Lung (tissue), 12 donors: ENCODE data around the gene MINDY4. TPM values are rescaled to one million over a fixed set of nuclear protein-coding genes. Genes with fewer than 3 reads are reported as not detected.

ENCODE experiments used
- ATAC-seq: fragments of 200-7000 bp; cut with Tn5 transposase; one replicate; pipeline ENCODE4 v1.9.1; 2020; ENCODE audit warnings: moderate number of reproducible peaks; ENCODE audit not compliant: insufficient read depth, low FRiP score
- DNase-seq, 3 donors: peaks; one replicate each; pipeline ENCODE4 v3.0.0-alpha.2; 2013 to 2017
- H3K27ac ChIP-seq, 2 donors: one replicate each; pipeline ENCODE4 v1.5.1; 2013; ENCODE audit warnings: mild to moderate bottlenecking in 2 of 2, moderate library complexity in 2 of 2, control low read depth in 1 of 2, inconsistent platforms in 1 of 2, low read depth in 1 of 2, low read length in 1 of 2
- H3K27me3 ChIP-seq, 3 donors: one replicate each; pipeline ENCODE4 v1.5.1; 2013; ENCODE audit warnings: low read length in 2 of 3; ENCODE audit not compliant: control insufficient read depth in 3 of 3, insufficient read depth in 3 of 3
- H3K36me3 ChIP-seq, 4 donors: one replicate each; pipeline ENCODE4 v1.5.1; 2013; ENCODE audit warnings: low read length in 4 of 4, mild to moderate bottlenecking in 1 of 4, moderate library complexity in 1 of 4; ENCODE audit not compliant: control insufficient read depth in 4 of 4, insufficient read depth in 4 of 4
- H3K4me1 ChIP-seq, 5 donors: one replicate each; pipeline ENCODE4 v1.5.1; 2013; ENCODE audit warnings: low read length in 5 of 5, mild to moderate bottlenecking in 2 of 5, moderate library complexity in 1 of 5; ENCODE audit not compliant: control insufficient read depth in 5 of 5, insufficient read depth in 5 of 5
- H3K4me3 ChIP-seq: one replicate; pipeline ENCODE4 v1.5.1; 2013; ENCODE audit warnings: mild to moderate bottlenecking, control low read depth, moderate library complexity
- H3K9ac ChIP-seq, 2 donors: one replicate each; pipeline ENCODE4 v1.5.1; 2013; ENCODE audit warnings: low read length in 2 of 2, control low read depth in 1 of 2; ENCODE audit not compliant: insufficient read depth in 1 of 2
- H3K9me3 ChIP-seq, 4 donors: one replicate each; pipeline ENCODE4 v1.5.1; 2013; ENCODE audit warnings: low read length in 3 of 4, mild to moderate bottlenecking in 1 of 4, moderate library complexity in 1 of 4; ENCODE audit not compliant: control insufficient read depth in 4 of 4, insufficient read depth in 3 of 4
- WGBS, 2 donors: extraction: QIAGEN DNeasy Blood & Tissue Kit; methylation state at CpG; one replicate each; pipeline ENCODE4 v1.1.7; 2013; 5-methylcytosine and 5-hydroxymethylcytosine counted together
- polyA plus RNA-seq, 2 donors: library from polyadenylated mRNA; stranded (reverse); fragments of 200-250 nt; gene quantifications; one replicate each; pipeline ENCODE4 v1.2.1, GENCODE V29; 2013
- total RNA-seq, 2 donors: library from RNA; depleted of rRNA in 1 of 2; stranded (reverse); fragments of >200 nt in 1 of 2; gene quantifications; one replicate each; pipeline ENCODE4 v1.2.1, GENCODE V29; 2014 to 2021
- TF ChIP-seq, protein P1 (sequence below): IDR thresholded peaks from 2 replicates; pipeline ENCODE4 v1.5.1; 2012; ENCODE audit warnings: mild to moderate bottlenecking; ENCODE audit errors: control extremely low read depth, extremely low read depth
- donor health status: control.
- donor health status: control.
- donor health status: Bipolar disorder and iron deficiency.
- donor health status: healthy.
- donor health status: DM: yes; HTN: yes; CAD: no.

Gene MINDY4
- total and polyA plus RNA-seq, 4 donors: 5.0 to 24.1 (median 10.7) TPM

DNA sequence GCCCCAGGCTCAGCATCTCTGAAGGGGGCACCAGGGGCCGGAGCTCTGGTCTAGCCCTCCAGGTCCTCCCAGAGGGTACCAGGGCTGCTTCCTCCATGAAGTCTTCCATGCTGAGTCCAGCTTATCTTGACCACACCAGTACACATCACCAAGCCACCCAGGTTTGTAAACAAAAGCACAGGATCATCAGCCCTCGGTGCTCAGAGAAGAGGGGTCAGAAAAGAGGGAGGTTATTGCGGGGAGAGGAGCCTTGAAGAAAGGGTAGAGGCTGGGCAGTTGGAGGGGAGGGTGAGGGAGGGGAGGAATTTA lies 164.3 kb downstream of the MINDY4 start:
- H3K27ac ChIP-seq: no peak overlapping the region
- H3K4me3 ChIP-seq: no peak overlapping the region
- ATAC-seq (no peak), DNase-seq (no peak)
- H3K36me3 ChIP-seq: no peaks in the 10 kb centered on the region
- TF ChIP-seq, protein P1, sequence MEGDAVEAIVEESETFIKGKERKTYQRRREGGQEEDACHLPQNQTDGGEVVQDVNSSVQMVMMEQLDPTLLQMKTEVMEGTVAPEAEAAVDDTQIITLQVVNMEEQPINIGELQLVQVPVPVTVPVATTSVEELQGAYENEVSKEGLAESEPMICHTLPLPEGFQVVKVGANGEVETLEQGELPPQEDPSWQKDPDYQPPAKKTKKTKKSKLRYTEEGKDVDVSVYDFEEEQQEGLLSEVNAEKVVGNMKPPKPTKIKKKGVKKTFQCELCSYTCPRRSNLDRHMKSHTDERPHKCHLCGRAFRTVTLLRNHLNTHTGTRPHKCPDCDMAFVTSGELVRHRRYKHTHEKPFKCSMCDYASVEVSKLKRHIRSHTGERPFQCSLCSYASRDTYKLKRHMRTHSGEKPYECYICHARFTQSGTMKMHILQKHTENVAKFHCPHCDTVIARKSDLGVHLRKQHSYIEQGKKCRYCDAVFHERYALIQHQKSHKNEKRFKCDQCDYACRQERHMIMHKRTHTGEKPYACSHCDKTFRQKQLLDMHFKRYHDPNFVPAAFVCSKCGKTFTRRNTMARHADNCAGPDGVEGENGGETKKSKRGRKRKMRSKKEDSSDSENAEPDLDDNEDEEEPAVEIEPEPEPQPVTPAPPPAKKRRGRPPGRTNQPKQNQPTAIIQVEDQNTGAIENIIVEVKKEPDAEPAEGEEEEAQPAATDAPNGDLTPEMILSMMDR: no peak
- no peak overlapping the region for H3K9ac ChIP-seq
- no peaks in the 10 kb centered on the region for H3K9me3 ChIP-seq
- peaks cover 0 to 3% (median 3%) of the 10 kb centered on the region in 3 donors for H3K27me3 ChIP-seq
- peaks cover 0 to 13% (median 5%) of the 10 kb centered on the region in 5 donors for H3K4me1 ChIP-seq
- 89 to 92% methylated on average over 3 of the region's 3 CpGs for WGBS, 2 donors

DNA sequence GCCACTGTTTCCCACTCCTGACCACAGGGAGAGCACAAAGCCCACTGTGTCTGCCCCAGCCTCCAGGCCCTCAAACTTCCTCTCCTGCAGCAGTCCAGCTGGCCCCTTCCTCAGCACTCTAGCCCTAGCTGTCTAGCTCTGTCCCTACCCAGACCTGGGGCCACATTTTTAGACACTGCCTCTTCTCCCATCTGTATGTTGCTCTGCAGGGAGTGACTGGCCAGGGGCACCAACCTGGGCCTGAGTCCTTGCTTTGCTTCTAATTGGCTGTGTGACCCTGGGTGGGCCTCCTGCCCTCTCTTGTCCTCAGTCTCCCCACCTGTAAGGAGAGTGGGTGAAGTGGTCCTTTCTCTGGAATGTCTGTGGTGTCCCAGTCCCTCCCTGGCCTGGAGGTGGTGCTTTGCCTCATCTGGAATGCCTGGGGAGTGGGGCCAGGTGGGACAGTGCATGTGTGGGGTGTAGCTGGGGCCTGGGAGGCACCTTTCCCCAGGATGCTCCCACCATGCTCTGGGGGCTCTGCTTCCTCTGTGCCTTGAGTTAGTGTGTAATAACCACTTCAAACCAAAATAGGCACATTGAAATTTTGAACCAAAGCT lies 165.5 kb downstream of the MINDY4 start:
- peaks cover 0 to 3% (median 3%) of the 10 kb centered on the region in 3 donors for H3K27me3 ChIP-seq
- H3K9ac ChIP-seq: no peak overlapping the region
- DNase-seq (no peak), ATAC-seq (no peak)
- no peak overlapping the region for H3K4me3 ChIP-seq
- TF ChIP-seq, protein P1: no peak
- H3K4me1 ChIP-seq: peaks cover 0 to 9% (median 3%) of the 10 kb centered on the region in 5 donors
- no peaks in the 10 kb centered on the region for H3K36me3 ChIP-seq
- H3K27ac ChIP-seq: no peak overlapping the region
- H3K9me3 ChIP-seq: no peaks in the 10 kb centered on the region

DNA sequence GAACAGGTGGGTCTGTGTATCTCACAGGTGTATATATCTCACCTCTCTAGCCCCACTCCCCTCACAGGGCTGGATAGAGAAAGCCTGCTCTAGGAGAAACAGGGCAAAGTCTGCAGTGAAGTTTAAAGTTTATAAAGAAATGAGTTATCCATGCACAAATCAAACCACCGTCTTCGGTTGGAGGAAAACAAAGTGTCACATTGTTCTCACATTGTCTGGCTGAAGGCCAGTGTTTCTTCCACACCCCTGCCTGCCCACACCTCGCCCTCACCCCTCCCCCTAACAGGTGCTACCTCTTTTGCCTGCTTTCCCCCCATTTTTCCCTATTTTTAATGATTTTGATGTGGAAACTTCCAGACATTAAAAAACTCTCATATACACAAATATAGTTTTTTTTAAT lies 166.2 kb downstream of the MINDY4 start:
- ATAC-seq: no peak
- Histone ChIP-seq H3K27ac (no peak overlapping the region), H3K4me3 (no peak overlapping the region), H3K27me3 (peaks cover 0 to 8% (median 3%) of the 10 kb centered on the region in 3 donors), H3K36me3 (no peaks in the 10 kb centered on the region), H3K9ac (no peak overlapping the region), H3K4me1 (peaks cover 0 to 9% (median 3%) of the 10 kb centered on the region in 5 donors), H3K9me3 (no peaks in the 10 kb centered on the region)
- DNase-seq: no peak
- 43 to 55% methylated on average over 3 of the region's 3 CpGs for WGBS, 2 donors
- TF ChIP-seq, protein P1: no peak
